AG04450 (cell line): ENCODE measurements around the gene ALDOB. TPM values are rescaled to one million over a fixed set of nuclear protein-coding genes. Genes with fewer than 3 reads are reported as not detected.

Experiments used
- CTCF ChIA-PET: fragments of 300-600, 350-600 bp; formaldehyde crosslinking; extraction: SDS; loops from one replicate; lab custom pipeline; 2022; ENCODE audit warnings: antibody characterized with exemption, inconsistent platforms; lab: Charles Lee
- POLR2A ChIA-PET: fragments of 350-600 bp; formaldehyde crosslinking; extraction: SDS; loops from one replicate; lab custom pipeline; 2021; ENCODE audit warnings: antibody characterized with exemption, inconsistent platforms; lab: Yijun Ruan, JAX
- DNase-seq: peaks from one replicate; pipeline ENCODE4 v3.0.0-alpha.2; 2011; ENCODE audit warnings: low read depth, low spot score
- H3K27ac ChIP-seq: one replicate; pipeline ENCODE4 v1.5.1; 2012; ENCODE audit warnings: low read depth, low read length, control low read depth
- H3K27me3 ChIP-seq: one replicate; pipeline ENCODE4 v1.6.0; 2012; ENCODE audit warnings: low read length; ENCODE audit not compliant: control insufficient read depth, insufficient read depth
- H3K4me3 ChIP-seq: 2 replicates; pipeline ENCODE4 v1.5.1; 2011; ENCODE audit warnings: mild to moderate bottlenecking, low read depth, low read length, control low read depth
- H3K9me3 ChIP-seq: 2 replicates; pipeline ENCODE4 v1.5.1; 2012; ENCODE audit warnings: low read length; ENCODE audit not compliant: control insufficient read depth, insufficient read depth
- CTCF ChIP-seq: IDR thresholded peaks from 2 replicates; pipeline ENCODE4 v1.5.1; 2011; ENCODE audit warnings: low read depth, low read length, control low read depth, inconsistent platforms
- polyA plus RNA-seq: library from polyadenylated mRNA; depleted of rRNA; stranded (reverse); fragments of >200 nt; gene quantifications from 2 replicates; pipeline ENCODE4 v1.2.3, GENCODE V29; 2011

Gene ALDOB
- polyA plus RNA-seq, 1 experiment, result not detected

DNA sequence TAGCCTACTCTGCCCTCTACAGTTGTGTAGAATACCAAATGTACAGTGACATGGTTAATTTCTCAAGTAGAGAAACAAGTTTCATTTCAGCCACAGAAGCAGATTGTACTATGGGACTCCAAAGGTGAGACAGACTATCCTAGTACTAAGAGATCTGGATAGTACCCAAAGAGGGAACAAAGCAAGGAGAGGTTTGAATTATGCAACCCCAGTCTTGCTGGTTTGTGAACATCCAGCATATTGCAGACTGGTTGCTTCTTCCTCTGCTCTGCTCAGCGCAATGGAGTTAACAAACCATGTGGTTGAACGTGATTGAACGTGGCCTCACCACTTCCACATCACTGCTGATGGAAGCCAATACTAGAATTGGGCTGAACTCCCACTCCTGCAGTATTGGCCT is 43.3 kb upstream of the ALDOB start:
- Histone ChIP-seq H3K27ac (no peak overlapping the region), H3K4me3 (no peak overlapping the region), H3K9me3 (no peaks in the 10 kb centered on the region), H3K27me3 (no peaks in the 10 kb centered on the region)
- POLR2A ChIA-PET, result no interaction called here
- CTCF ChIA-PET, result interaction anchor here (1.1 to 8.7 kb wide), 3 partner anchors 18 to 50 kb away, joined by 3 to 93 read pairs (median 11); no protein-coding TSS in a partner anchor
- no peak for TF ChIP-seq CTCF
- no peak for DNase-seq

DNA sequence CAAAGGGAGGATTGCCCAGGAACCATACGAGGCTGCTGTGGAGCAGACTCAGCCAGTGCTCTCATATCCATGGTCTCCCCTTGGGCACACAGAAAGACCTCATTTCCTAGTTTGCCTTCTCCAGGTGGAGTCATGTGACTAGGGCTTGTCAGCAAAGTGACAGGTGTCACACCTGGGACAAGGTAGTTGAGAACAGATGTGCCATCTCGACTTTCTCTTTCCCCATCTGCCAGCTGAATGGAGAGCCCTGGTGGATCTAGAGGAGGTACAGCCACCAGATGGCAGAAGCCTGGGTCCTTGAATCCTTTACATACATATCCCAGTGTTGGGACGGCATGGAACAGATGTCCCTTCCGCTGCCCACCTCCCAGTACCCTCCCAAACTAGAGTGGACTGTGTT is 42.9 kb upstream of the ALDOB start:
- CTCF ChIA-PET, result interaction anchor here (2.4 kb wide), 1 partner anchor 30 kb away, joined by 11 read pairs; no protein-coding TSS in a partner anchor
- H3K27ac ChIP-seq, result no peak overlapping the region
- H3K4me3 ChIP-seq, result no peak overlapping the region
- POLR2A ChIA-PET, result no interaction called here
- no peak for DNase-seq
- TF ChIP-seq CTCF, result no peak
- no peaks in the 10 kb centered on the region for H3K9me3 ChIP-seq
- H3K27me3 ChIP-seq, result no peaks in the 10 kb centered on the region

DNA sequence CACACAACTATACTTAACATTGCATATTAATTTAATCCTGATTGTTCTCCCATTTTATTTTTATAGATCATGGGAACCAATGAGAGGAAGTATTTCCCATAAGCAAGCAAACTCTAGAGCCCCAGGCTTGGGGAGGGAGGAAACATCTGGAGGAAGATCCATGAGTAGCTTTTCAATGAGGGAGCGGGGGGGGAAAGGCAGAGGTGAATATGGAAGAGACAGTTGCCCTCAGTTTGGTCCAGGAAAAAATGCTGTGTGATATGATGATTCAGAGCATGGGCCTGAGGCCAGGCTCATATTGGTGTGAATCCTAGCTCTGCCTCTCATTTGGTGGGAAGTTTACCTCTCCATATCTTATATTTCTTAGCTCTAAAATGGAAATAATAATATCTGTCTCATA is 42.2 kb upstream of the ALDOB start:
- ChIA-PET POLR2A (no interaction called here), CTCF (interaction anchor here (1.0 to 2.4 kb wide), 6 partner anchors 9 to 55 kb away, joined by 3 to 15 read pairs (median 5); partner anchors contain the start of gene RNF20)
- TF ChIP-seq CTCF, result no peak
- H3K27me3 ChIP-seq, result no peaks in the 10 kb centered on the region
- DNase-seq, result no peak
- H3K27ac ChIP-seq, result no peak overlapping the region
- no peaks in the 10 kb centered on the region for H3K9me3 ChIP-seq
- no peak overlapping the region for H3K4me3 ChIP-seq

DNA sequence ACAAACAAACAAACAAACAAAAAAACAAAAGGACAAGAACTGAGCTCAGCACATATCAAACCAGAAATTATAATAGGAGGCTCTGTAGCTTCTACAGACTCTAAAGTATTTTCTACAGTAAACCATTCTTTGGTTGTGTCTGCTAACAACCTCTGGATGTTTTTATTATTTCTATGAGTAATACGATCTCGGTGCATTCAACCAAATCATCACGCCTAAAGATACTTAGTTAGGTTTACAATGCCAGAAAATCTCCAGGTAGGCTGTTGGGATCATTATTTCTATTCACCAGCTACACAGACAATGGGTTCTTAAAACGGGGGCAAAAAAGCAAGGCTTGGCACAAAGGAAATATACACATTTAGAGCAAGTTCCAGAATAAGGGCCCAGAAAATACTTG is 41.6 kb upstream of the ALDOB start:
- H3K27ac ChIP-seq, result no peak overlapping the region
- no peaks in the 10 kb centered on the region for H3K27me3 ChIP-seq
- CTCF ChIA-PET, result interaction anchor here (1.0 to 2.4 kb wide), 6 partner anchors 10 to 56 kb away, joined by 3 to 15 read pairs (median 5); partner anchors contain the start of gene RNF20
- H3K9me3 ChIP-seq, result no peaks in the 10 kb centered on the region
- H3K4me3 ChIP-seq, result no peak overlapping the region
- no peak for TF ChIP-seq CTCF
- no peak for DNase-seq
- POLR2A ChIA-PET, result no interaction called here

GRCh38 chr9:101476576-101477208 is 41.1 kb upstream of the ALDOB start:
- no peak for DNase-seq
- TF ChIP-seq CTCF, result no peak
- H3K27me3 ChIP-seq, result no peaks in the 10 kb centered on the region
- H3K27ac ChIP-seq, result peak overlapping the region; percentile 34
- no peak overlapping the region for H3K4me3 ChIP-seq
- ChIA-PET POLR2A (no interaction called here), CTCF (interaction anchor here (1.0 to 2.4 kb wide), 6 partner anchors 10 to 56 kb away, joined by 3 to 15 read pairs (median 5); partner anchors contain the start of gene RNF20)
- H3K9me3 ChIP-seq, result no peaks in the 10 kb centered on the region
